NCI-H82 (cell line): ENCODE results near the gene USP35.

Experiments used
- DNase-seq: peaks from one replicate; lab custom pipeline; 2025; lab: John Stamatoyannopoulos, UW

The USP35 gene, protein sequence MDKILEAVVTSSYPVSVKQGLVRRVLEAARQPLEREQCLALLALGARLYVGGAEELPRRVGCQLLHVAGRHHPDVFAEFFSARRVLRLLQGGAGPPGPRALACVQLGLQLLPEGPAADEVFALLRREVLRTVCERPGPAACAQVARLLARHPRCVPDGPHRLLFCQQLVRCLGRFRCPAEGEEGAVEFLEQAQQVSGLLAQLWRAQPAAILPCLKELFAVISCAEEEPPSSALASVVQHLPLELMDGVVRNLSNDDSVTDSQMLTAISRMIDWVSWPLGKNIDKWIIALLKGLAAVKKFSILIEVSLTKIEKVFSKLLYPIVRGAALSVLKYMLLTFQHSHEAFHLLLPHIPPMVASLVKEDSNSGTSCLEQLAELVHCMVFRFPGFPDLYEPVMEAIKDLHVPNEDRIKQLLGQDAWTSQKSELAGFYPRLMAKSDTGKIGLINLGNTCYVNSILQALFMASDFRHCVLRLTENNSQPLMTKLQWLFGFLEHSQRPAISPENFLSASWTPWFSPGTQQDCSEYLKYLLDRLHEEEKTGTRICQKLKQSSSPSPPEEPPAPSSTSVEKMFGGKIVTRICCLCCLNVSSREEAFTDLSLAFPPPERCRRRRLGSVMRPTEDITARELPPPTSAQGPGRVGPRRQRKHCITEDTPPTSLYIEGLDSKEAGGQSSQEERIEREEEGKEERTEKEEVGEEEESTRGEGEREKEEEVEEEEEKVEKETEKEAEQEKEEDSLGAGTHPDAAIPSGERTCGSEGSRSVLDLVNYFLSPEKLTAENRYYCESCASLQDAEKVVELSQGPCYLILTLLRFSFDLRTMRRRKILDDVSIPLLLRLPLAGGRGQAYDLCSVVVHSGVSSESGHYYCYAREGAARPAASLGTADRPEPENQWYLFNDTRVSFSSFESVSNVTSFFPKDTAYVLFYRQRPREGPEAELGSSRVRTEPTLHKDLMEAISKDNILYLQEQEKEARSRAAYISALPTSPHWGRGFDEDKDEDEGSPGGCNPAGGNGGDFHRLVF

GRCh38 chr11:78188286-78189173, at the start of gene USP35, which contains the start of gene KCTD21:
Gene USP35, plus strand, starts transcription at chr11:78188919. Its CDS starts 7,327 bp downstream, at chr11:78196246.
Gene KCTD21, minus strand, starts transcription at chr11:78188626. Its CDS starts 14,072 bp downstream, at chr11:78174554.
- DNase-seq: peak; percentile 97

DNA sequence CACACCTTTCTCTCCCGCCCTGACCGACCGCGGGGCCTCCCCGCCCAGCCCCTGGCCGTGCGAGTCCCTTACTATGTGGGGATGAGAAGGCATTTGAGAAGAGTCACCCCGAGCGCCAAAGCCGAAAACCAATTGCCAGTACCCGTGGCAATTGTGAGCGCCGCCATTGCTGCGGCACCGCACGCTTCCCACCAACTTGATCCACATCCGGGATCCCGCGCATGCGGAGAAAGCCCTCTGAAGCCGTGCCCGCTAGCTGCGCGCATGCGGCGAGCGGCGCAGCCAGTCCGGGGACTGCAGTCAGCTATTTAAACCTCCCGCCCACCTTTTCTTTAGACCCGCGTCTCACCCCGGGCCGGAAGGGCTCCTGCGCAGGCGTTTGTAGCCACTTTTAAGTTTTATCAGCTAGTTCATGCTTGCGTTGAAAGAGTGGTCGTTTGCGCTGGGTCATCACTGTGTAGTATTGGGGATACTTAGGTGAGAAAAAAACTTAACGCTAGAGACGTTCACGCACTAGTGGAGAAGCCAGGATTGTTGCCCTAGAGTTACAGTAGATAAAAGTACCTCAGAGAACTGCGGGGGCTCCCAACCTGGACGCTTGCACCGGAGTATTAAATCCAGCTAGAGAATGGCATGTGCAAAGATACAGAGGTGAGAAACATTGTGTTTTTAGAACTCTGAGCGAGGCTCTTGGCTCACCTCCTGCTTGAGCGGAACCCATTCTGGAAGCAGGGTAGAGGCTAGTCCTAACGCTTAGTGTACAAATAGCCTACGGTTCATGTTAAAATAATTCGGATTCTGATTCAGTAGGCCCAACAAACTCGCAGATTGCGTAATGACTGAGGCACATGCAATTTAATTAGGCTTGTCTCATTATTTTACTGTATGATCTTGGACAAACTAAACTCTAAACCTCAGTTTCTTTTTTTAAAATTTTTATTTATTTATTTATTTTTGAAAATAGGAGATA, 49.0 kb upstream of the USP35 start, which contains the start of gene ALG8:
Gene ALG8, minus strand, starts transcription at position 205 of the 970 bp plus-strand sequence. Its CDS starts 38 bp downstream, at position 167.
- DNase-seq: peak; percentile 96

DNA sequence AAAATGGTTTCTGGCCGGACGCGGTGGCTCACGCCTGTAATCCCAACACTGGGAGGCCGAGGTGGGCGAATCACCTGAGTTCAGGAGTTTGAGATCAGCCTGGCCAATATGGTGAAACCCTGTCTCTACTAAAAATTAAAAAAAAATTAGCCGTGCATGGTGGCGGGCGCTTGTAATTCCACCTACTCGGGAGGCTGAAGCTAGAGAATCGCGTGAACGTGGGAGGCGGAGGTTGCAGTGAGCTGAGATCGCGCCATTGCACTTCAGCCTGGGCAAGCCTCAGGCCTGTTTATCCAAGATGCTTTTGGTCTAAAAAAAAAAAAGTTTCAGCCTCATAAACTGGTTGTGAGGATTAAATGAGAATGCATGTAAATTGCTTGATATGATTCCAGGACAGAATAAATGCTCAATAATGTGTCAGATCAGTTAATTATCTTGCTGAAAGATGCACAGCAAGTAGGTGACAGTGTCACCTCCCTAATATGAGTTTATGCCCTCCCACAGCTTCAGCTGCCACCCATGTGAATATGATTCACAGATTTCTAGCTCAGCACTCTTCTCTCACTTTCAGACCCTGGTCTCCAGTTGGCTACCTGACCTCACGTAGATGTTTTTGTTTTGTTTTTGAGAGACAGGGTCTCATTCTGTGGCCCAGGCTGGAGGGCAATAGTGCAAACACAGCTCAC, 48.2 kb upstream of the USP35 start:
- DNase-seq: no peak

DNA sequence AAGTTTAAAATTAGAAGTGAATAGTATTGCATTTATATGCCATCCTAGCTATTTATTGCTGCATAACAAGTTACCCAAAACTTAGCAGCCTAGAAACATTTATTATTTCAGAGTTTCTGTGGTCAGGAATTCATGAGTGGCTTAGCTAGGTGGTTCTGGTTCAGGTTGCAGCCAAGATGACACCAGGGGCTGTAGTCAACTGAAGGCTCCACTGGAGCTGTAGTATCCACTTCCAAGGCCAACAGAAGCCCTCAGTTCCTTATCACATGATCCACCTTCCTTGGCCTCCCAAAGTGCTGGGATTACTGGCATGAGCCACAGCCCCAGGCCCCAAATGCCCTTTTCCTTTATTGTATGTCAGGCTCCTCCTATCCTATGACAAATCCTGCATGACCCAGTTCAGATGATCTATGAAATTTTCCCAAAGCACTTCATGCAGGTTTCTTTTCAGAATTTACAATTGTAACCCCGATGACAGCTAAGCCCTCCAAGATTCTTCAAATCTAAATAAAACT, 43.2 kb upstream of the USP35 start:
- DNase-seq: no peak

DNA sequence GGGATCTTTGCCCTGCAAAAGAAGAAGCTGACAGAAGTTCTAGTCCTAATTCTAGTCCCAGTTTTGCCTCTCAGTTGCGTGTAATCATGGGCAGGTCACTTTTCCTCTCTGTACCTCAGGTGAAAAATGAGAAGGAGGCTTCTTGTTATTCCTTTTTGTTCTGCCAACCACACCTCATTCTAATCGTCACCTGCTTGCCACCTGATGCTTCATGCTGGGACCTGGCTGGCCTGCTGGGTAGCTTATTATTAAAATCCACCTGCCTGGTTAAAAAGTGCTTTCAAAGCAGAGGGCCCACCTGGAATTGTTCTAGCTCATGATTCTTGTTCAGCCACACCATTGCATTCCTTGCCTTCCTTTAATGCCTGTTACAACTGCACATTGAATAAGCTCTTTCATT, 40.9 kb upstream of the USP35 start:
- DNase-seq: no peak

DNA sequence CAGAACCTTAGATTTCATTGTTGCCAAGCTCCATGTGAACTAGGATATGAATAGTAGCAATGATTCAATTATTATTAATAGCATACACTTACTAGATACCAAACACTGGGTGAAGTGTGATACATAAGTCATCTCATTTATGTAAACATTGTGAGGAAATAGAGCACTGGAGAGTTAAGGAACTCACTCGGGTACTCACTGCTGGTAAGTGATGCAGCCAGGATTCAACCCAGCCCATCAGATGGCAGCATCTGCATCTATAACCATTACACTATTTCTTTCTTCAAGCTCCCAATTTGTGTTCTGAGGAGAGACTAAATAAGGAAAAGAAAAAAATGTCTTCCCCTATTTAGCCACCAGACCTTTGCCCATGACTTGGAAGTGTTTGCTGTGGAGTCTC, 39.1 kb upstream of the USP35 start:
- DNase-seq: no peak

DNA sequence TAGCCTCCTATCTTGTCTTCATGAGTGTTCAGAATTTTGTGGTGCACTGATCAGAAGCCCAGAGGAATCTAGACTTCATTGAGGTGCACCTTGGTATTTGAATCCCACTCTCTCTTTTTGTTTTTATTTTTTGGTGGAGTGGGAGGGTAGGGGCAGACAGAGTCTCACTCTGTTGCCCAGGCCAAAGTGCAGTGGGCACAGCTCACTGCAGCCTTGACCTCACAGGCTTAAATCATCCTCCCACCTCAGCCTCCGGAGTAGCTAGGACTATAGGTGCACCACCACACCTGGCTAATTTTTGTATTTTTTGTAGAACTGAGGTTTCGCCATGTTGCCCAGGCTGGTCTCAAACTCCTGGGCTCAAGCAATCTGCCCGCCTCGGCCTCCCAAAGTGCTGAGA, 38.4 kb upstream of the USP35 start:
- DNase-seq: no peak

- no peak for DNase-seq
These were observed 38.0 kb upstream of the USP35 start for GRCh38 chr11:78150754-78151153.

GRCh38 chr11:78151804-78152203, 36.9 kb upstream of the USP35 start:
- no peak for DNase-seq

- DNase-seq: no peak
These were observed 32.4 kb upstream of the USP35 start for GRCh38 chr11:78156127-78156844.

- DNase-seq: no peak
These were observed 29.6 kb upstream of the USP35 start for GRCh38 chr11:78158987-78159652.

GRCh38 chr11:78160557-78160956, 28.2 kb upstream of the USP35 start:
- DNase-seq: no peak

DNA sequence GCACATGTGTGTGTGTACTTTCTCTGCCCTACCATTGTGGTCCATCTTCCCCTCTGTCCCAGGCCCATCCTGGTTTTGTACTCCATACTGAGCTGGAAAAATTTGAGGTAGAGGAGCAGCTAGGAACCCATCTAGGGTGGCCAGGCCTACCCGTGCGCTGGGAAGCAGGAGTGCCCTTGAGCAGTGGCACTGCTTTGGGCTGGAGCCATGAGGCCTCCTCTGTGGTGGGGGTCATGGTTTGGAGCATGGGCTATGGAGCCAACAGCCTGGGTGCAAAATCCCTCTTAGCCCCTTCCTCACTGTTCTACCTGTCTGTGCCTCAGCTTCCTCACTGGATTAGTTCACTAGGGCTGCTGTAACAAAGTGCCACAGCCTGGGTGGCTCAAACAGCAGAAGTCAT, 27.4 kb upstream of the USP35 start:
- DNase-seq: no peak

DNA sequence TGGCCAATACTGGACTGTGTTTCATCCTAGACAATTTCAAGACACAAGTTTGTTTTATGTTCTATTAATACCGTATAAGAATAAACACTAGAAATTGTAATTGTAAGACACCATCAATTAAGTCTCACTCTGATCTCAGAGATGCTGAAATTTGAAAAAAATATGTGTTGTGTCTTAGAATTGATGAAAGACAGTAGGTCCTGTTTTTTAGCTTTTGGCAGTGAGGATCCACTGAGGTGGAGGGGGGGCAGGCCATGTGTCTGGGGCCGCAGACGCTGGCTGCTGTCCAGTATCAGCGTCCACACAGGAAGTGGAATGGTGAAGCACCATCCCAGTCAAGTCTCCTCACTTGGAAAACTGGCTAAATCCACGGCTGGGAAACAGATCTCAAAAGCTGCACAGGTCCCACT, 26.8 kb upstream of the USP35 start:
- no peak for DNase-seq

DNA sequence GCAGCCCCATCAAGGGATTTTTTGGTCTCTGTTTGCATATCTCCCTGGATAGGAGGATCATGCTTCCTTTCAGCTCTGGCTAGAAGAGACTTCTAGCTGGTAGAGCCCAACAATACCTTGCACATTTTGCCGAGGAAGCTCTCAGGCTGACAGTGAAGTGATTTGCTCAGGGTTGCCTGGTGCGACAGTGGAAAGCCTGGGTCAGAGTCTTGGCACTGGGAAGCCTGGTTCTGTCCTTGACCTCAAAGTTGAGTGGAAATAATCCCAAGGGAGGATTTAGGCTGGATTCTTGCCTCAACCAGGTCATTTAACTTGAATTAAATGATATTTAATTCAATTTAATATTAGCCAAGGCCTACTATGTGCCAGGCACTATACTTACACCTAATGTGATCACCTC, 24.9 kb upstream of the USP35 start:
- no peak for DNase-seq

- no peak for DNase-seq
These were observed 24.2 kb upstream of the USP35 start for GRCh38 chr11:78164471-78164870.

DNA sequence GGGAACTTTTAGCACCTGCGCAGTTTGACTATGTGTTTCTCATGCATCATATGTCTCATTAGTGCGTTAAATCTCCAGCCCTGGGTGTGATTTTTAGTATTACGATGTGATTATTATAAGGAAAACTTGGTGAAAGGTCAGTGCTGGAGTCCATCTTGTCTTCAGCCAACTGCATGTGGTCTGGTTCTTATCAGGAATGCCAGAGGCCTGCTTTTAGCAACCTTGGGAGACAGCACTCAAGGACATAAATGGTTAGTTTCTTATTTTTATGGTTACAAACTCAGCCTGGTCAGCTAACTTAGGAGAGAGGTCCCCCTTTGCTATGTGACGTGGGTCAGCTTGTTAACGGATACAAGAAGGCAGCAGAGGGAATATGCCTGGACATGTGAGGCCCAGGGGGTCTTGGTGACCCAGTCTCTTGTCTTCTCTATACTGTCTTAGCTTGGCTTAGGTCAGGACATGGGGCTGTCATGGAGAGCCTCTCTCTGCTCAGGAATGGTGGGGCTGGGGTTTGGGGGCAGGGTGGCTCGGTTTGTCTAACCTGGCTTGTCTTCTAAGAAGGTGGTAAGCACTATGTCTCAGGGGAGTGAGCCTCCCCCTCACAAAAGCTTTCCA, 21.8 kb upstream of the USP35 start:
- DNase-seq: no peak
